Fibroblast of lung (primary cell): Measurements from ENCODE around the gene ANO2. TPM values are rescaled to one million over a fixed set of nuclear protein-coding genes. Genes with fewer than 3 reads are reported as not detected.

Experiments
- DNase-seq, 2 donors: peaks; one replicate each; pipeline versions ENCODE4 v3.0.0 to v3.0.0-alpha.2; 2010; ENCODE audit warnings: low read depth in 2 of 2
- H2AFZ ChIP-seq: 2 replicates; pipeline ENCODE4 v1.5.1; 2012; ENCODE audit warnings: low read length, control low read depth, inconsistent platforms
- H3K27ac ChIP-seq: 2 replicates; pipeline ENCODE4 v1.5.1; 2011; ENCODE audit warnings: low read length, control low read depth; ENCODE audit not compliant: insufficient read depth
- H3K27me3 ChIP-seq: 2 replicates; pipeline ENCODE4 v1.5.1; 2011; ENCODE audit warnings: mild to moderate bottlenecking, low read length; ENCODE audit not compliant: control insufficient read depth, insufficient read depth
- H3K36me3 ChIP-seq: 2 replicates; pipeline ENCODE4 v1.5.1; 2011; ENCODE audit warnings: low read length; ENCODE audit not compliant: control insufficient read depth, insufficient read depth
- H3K4me1 ChIP-seq: 2 replicates; pipeline ENCODE4 v1.5.1; 2011; ENCODE audit warnings: low read length; ENCODE audit not compliant: control insufficient read depth, insufficient read depth; ENCODE audit errors: extremely low read depth
- H3K4me2 ChIP-seq: 2 replicates; pipeline ENCODE4 v1.5.1; 2011; ENCODE audit warnings: low read length, control low read depth; ENCODE audit not compliant: insufficient read depth; ENCODE audit errors: extremely low read depth
- H3K4me3 ChIP-seq, 4 experiments: fragments of 200-600 bp in 1 of 4; sonication (generic) in 1 of 4; replicated peaks in 1 of 4; 2 replicates each; pipeline ENCODE4 v1.5.1; 2011 to 2016; ENCODE audit warnings: low read length in 4 of 4, low read depth in 3 of 4, mild to moderate bottlenecking in 3 of 4, control low read depth in 2 of 4, inconsistent platforms in 1 of 4, mixed read lengths in 1 of 4; ENCODE audit not compliant: insufficient read depth in 1 of 4; ENCODE audit errors: control extremely low read depth in 1 of 4
- H3K79me2 ChIP-seq: 2 replicates; pipeline ENCODE4 v1.5.1; 2012; ENCODE audit warnings: mild to moderate bottlenecking, low read length, inconsistent platforms; ENCODE audit not compliant: control insufficient read depth, insufficient read depth
- H3K9ac ChIP-seq: 2 replicates; pipeline ENCODE4 v1.5.1; 2011; ENCODE audit warnings: mild to moderate bottlenecking, low read length, control low read depth; ENCODE audit not compliant: insufficient read depth
- H3K9me3 ChIP-seq: 2 replicates; pipeline ENCODE4 v1.5.1; 2012; ENCODE audit warnings: low read depth, low read length; ENCODE audit not compliant: control insufficient read depth, insufficient read depth
- H4K20me1 ChIP-seq: 2 replicates; pipeline ENCODE4 v1.5.1; 2011; ENCODE audit warnings: low read length; ENCODE audit not compliant: control insufficient read depth, insufficient read depth; ENCODE audit errors: extremely low read depth
- CTCF ChIP-seq, 2 donors: IDR thresholded peaks in 1 of 2; conservative IDR thresholded peaks in 1 of 2; 1 replicate in 1 of 2; 2 replicates in 1 of 2; pipeline ENCODE4 v1.5.1; 2011 to 2012; ENCODE audit warnings: low read length in 2 of 2, control low read depth in 1 of 2, inconsistent platforms in 1 of 2, low read depth in 1 of 2, mild to moderate bottlenecking in 1 of 2
- EZH2 ChIP-seq: IDR thresholded peaks from 2 replicates; pipeline ENCODE4 v1.5.1; 2012; ENCODE audit warnings: low read length, control low read depth, mild to moderate bottlenecking; ENCODE audit errors: missing control alignments
- polyA plus RNA-seq, 2 donors: library from polyadenylated mRNA; depleted of rRNA in 1 of 2; stranded (reverse) in 1 of 2; unstranded in 1 of 2; fragments of >200 nt; gene quantifications; 2 replicates each; pipeline ENCODE4 v1.2.1, GENCODE V29; 2011 to 2012; ENCODE audit warnings: missing spikeins in 1 of 2
- total RNA-seq: library from RNA; depleted of rRNA; stranded (reverse); fragments of >200 nt; gene quantifications from 2 replicates; pipeline ENCODE4 v1.2.1, GENCODE V29; 2014

Gene ANO2
- total and polyA plus RNA-seq, 2 donors (not counting 1 experiment from before 2014, with no cell fraction given) = 0.15 to 0.17 TPM

GRCh38 chr12:5588591-5588990, 356.5 kb downstream of the ANO2 start:
- DNase-seq = peak in 1 of 2 donors; percentile 36
- H2AFZ ChIP-seq = no peak overlapping the region

GRCh38 chr12:5588176-5588575, 356.9 kb downstream of the ANO2 start:
- H3K4me2 ChIP-seq = no peak overlapping the region
- H2AFZ ChIP-seq = no peak overlapping the region
- no peak overlapping the region for H3K4me3 ChIP-seq
- H3K9me3 ChIP-seq = no peaks in the 10 kb centered on the region
- no peaks in the 10 kb centered on the region for H4K20me1 ChIP-seq
- peak; percentile 20 to 30 for DNase-seq
- no peak overlapping the region for H3K9ac ChIP-seq
- no peak overlapping the region for H3K27ac ChIP-seq
- H3K27me3 ChIP-seq = no peaks in the 10 kb centered on the region
- no peaks in the 10 kb centered on the region for H3K79me2 ChIP-seq
- no peak for TF ChIP-seq EZH2
- no peak for TF ChIP-seq CTCF (conservative IDR thresholded peaks at IDR 0.05 in 1 of 2, IDR thresholded peaks at IDR 0.05 in 1 of 2; ENCODE audit: low read depth in 1 of 2, low read length in 2 of 2)
- peaks cover 3% of the 10 kb centered on the region for H3K4me1 ChIP-seq
- H3K36me3 ChIP-seq = no peaks in the 10 kb centered on the region

More at GRCh38 chr12:5588591-5588990, 356.5 kb downstream of the ANO2 start:
- Histone ChIP-seq H4K20me1 (no peaks in the 10 kb centered on the region), H3K4me2 (no peak overlapping the region), H3K36me3 (no peaks in the 10 kb centered on the region), H3K9ac (no peak overlapping the region), H3K79me2 (no peaks in the 10 kb centered on the region), H3K27ac (no peak overlapping the region), H3K4me1 (peaks cover 3% of the 10 kb centered on the region), H3K9me3 (no peaks in the 10 kb centered on the region), H3K27me3 (no peaks in the 10 kb centered on the region), H3K4me3 (no peak overlapping the region)
- TF ChIP-seq CTCF (conservative IDR thresholded peaks at IDR 0.05 in 1 of 2, IDR thresholded peaks at IDR 0.05 in 1 of 2; ENCODE audit: low read depth in 1 of 2, low read length in 2 of 2) (no peak), EZH2 (no peak)

- Histone ChIP-seq H3K4me2 (no peak overlapping the region), H2AFZ (no peak overlapping the region), H3K27ac (no peak overlapping the region), H3K36me3 (no peaks in the 10 kb centered on the region), H4K20me1 (no peaks in the 10 kb centered on the region), H3K4me1 (peaks cover 3% of the 10 kb centered on the region), H3K9ac (no peak overlapping the region), H3K27me3 (no peaks in the 10 kb centered on the region), H3K4me3 (no peak overlapping the region), H3K9me3 (no peaks in the 10 kb centered on the region), H3K79me2 (no peaks in the 10 kb centered on the region)
- TF ChIP-seq CTCF (conservative IDR thresholded peaks at IDR 0.05 in 1 of 2, IDR thresholded peaks at IDR 0.05 in 1 of 2; ENCODE audit: low read depth in 1 of 2, low read length in 2 of 2) = no peak
- no peak for TF ChIP-seq EZH2
- no peak for DNase-seq
These were observed 357.3 kb downstream of the ANO2 start for GRCh38 chr12:5587711-5588121.
